ENCODE data around the gene NXNL2.
A peak's percentile ranks its signal among the peaks of the same experiment; 100 is the strongest.

NXNL2 gene

DNA sequence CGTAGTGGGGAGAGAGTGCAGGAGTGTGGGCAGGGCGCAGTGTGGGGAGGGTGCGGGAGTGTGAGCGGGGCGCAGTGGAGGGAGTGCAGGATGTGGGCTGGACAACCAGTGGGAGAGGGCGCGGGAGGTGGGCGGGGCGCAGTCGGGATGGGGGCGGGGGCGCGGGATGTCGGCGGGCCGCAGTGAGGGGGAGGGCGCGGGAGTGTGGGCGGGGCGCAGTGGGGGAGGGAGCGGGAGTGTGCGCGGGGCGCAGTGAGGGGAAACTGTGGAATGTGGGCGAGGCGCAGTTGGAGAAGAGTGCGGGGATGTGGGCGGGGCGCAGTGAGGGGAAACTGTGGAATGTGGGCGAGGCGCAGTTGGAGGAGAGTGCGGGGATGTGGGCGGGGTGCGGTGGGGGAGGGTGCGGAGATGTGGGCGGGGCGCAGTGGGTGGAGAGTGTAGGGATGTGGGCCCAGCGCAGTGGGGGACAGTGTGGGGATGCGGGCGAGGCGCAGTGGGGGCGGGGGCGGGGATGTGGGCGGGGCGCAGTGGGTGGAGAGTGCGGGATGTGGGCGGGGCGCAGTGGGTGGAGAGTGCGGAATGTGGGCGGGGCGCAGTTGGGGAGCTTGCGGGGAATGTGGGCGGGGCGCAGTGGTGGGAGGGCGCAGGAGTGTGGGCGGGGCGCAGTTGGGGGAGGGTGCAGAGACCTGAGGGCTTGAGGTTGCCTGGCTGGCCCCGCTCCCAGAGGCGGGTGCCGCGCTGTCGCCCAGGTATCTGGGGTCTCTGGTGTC, at the start of gene NXNL2:
Gene NXNL2 (plus strand): TSS at position 723 of the 770 bp plus-strand sequence. CDS start 257 bp downstream, outside the sequence.
- DNase-seq: peak; percentile 73 to 88

- no peak for DNase-seq
These were observed 46.8 kb upstream of the NXNL2 start for GRCh38 chr9:88488166-88488565.

DNA sequence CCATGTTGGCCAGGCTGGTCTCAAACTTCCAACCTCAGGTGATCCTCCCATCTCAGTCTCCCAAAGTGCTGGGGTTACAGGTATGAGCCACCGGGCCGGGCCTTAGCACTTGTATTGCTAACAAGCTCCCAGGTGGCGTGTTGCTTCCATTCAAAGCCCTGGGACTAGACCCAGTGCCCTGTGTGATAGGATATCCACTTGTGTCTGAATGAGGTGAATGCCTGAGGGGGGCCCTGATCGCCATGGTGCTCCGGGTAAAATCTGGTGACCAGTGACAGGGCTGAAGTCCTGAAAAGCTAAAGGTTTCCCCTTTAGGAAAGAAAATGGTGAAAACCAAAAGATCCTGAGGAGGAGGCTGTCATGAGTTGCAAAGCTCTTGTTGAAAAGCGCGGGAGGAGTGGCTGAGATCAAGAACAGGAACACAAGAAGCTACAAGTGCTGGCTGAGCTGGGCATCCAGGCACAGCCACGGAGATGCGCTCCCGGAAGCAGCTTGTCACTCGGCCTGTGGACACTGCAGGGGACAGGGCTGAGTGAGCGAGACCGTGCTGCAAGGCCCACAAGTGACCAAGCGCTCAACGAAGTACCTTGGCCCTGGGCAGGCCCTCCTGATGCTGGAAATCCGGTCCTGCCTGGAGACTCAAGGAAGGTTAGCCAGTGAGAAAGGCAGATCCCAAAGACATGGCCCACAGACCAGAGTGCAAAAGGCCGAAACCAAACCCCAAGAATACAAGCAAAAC, 39.8 kb upstream of the NXNL2 start:
- no peak for DNase-seq

DNA sequence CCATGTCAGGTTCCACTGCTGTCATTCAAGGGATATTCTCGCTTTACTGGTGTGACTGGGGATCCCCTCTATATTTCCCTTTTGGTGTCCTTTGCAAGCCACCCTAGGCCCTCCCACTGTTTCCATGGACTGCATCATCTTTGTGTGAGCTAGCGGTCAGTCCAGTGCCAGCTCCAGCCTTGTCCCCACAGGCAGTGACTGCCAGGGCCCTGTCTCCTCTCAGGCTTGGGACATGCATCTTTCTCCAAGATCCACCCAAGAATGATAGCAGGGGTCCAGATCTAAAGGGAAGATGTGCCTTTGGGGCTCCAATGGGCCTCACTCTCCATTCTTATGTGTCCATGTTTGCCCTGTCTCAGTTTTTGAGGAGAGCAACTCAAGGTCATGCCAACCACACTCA, 37.8 kb upstream of the NXNL2 start:
- DNase-seq: no peak

DNA sequence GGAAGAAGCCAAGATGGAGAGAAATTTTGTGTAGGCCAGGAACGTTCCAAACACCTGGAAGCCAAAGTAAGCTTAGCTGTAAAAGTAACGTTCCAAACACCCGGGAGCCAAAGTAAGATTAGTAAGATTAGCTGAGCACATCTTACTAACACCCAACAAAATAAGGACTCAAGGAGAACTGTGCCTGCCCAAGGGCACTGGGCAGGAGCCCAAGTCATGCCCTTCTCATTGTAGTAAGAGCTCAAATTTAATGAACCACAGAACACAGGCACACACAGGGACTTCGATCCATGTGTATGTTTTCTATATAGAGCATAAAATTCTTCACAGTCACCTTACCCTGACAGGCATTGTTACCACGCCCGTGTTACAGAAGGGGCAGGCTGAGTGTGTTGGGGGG, 36.1 kb upstream of the NXNL2 start:
- DNase-seq: no peak

- no peak for DNase-seq
These were observed 33.9 kb upstream of the NXNL2 start for GRCh38 chr9:88501086-88501485.

DNA sequence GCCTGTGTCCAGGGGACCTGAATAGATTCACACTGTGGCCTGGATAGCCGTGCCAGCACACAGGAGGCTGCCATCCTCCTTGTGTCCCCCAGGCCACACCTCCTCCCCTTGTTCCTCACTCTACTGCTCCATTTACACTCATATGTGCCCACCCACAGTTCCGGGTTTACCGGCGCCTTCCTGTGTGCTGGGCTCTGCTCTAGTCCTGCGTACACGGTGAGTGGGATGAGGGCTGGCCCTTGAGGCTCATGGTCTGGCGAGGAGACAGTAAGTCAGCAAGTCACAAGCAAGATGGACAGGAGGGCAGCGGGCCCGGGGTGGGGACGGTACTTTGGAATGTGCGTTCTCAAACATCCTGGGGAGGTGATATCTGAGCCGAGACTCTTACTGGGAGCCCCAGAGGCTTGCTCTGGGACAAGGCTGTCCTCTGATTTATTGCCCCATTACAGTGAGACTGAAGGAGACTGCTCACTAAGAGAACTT, 32.4 kb upstream of the NXNL2 start:
- DNase-seq: no peak

DNA sequence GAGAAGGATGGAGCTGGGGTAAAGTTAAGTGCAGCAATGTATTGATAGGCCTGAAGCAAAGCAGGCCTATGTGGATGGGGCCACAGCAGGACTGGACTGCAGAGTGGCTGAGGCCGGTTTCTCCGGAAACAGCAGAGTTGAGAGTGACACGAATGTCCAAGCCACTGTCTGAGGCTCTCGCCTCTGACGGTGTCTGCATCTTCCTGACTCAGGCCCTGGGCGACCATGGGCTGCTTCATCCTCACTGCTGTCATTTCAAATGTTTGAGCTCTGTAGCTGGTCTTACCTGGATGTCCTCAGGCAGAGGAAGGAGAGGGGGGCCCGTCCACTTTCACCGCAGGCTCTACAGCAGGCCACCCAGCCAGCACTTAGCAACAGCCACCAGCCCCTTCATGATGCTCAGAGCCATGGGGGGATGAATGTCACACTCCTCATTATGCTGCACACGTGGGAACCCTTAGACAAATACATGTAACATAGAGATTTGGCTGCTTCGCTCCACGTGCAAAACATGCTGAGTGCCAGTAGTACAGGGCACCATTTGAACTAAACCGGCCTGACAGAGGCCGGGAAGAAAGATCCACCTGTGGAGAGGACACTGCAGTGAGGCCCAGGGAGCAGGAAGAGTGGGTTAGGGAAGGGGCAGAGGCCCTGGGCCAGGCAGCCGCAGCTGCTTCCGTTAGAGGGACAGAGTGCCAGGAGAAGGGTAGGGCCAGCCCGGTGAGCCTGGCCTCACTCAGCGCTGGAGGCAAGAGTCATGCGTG, 31.7 kb upstream of the NXNL2 start:
- no peak for DNase-seq

DNA sequence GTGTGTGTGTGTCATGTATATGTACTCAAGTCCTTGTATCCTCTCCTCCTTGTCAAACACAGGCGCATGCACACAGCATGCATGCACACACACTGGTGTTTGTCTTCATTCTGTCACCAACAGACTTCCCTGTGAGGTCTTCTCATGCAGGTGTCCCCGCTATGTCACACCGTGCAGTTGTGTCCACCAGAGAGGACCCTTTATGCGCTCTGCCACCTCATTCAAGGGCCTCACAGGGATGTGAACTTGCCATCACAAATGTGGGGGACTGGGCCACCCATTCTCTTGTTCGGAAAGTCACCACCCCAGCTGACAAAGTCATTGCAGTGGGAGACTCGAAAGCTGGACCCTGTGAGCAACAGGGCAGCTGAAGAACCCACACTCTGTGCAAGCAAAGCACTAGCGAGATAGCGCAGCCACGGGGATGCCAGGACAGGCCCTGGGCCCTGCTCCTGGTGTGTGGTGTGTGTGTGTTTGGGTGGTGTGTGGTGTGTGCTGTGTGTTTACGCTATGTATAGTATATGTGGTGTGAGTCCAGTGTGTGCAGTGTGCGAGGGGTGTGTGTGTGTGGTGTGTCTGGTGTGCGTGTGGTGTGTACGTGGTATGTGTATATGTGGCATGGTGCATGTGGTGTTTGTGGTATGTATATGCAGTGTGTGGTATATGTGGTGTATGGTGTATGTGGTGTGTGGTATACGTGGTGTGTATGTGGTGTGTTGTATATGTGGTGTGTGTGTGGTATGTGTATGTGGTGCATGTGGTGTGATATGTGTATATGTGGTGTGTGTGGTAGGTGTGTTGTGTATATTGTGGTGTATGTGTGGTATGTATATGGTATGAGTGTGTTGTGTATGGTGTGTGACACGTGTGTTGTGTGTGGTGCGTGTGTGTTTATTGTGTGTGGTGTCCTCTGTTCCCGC, 30.9 kb upstream of the NXNL2 start:
- no peak for DNase-seq

DNA sequence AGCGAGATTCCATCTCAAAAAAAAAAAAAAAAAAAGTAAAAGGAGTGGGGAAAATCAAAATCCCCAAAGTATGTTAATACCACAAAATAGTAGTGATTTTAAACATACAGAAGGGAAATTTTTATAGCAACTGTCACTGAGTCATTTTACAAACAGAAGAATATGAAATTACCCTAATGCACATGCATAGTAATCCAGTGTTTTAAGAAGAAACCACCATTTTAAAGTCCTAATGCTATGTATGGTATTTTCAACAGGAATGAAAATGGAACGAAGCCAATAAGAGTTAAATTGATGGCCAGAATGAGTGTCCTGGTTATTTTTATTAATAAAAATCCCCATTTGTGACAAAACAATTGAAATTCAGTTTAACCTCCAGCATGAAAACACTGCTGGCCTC, 26.7 kb upstream of the NXNL2 start:
- no peak for DNase-seq

GRCh38 chr9:88511906-88512305, 23.1 kb upstream of the NXNL2 start:
- DNase-seq: no peak

DNA sequence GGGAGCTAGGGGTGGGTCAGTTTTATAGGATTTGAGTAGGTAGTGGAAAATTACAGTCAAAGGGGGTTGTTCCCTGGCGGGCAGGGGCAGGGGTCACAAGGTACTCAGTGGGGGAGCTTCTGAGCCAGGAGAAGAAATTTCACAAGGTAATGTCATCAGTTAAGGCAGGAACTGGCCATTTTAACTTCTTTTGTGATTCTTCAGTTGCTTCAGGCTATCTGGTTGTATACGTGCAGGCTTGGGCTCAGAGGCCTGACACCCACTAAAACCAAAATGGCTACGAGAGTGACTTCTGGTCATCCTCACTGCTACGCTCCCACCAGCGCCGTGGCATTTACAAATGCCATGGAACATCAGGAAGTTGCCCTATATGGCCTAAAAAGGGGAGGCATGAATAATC, 20.7 kb upstream of the NXNL2 start:
- DNase-seq: no peak

- no peak for DNase-seq
These were observed 13.7 kb upstream of the NXNL2 start for GRCh38 chr9:88521308-88521707.

- no peak for DNase-seq
These were observed 12.6 kb upstream of the NXNL2 start for GRCh38 chr9:88522360-88522759.

DNA sequence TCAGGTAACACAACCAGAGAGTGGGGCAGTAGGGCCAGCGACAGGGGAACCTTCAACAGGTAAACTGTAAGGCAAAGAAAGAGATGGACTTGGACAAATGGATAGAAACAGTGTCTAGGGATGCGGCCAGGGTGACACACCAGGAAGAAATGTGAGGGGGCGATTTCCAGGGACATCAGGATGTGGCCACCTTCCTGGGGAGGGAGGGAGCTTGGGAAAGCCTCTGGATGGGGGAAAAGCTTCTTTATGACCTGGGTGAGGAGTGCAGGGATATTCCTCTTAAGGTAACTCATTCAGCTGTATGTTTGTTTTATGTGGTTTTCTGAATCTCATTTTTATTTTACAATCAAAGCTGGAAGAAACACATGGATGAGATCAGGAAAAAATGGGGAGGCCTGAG, 11.9 kb upstream of the NXNL2 start:
- DNase-seq: no peak

GRCh38 chr9:88524911-88525310, 10.1 kb upstream of the NXNL2 start:
- DNase-seq: no peak

- no peak for DNase-seq
These were observed 7.4 kb upstream of the NXNL2 start for GRCh38 chr9:88527618-88528017.

- no peak for DNase-seq
These were observed 6.7 kb upstream of the NXNL2 start for GRCh38 chr9:88528080-88528790.

- DNase-seq: no peak
These were observed 5.5 kb upstream of the NXNL2 start for GRCh38 chr9:88529496-88529895.

- peak in 1 of 2 experiments; percentile 54 for DNase-seq
These were observed 4.9 kb upstream of the NXNL2 start for GRCh38 chr9:88530051-88530450.

GRCh38 chr9:88531920-88532698, 2.9 kb upstream of the NXNL2 start:
- DNase-seq: no peak

All from SW 1271 (cell line).